OCI-LY7 (cell line): ENCODE results near the gene PRSS2. TPM values are rescaled to one million over a fixed set of nuclear protein-coding genes. Genes with fewer than 3 reads are reported as not detected.

ENCODE experiments used
- BruUV-seq: library from RNA; stranded (reverse); fragments of 400-500 nt; replicated peaks from 2 replicates; lab custom pipeline; 2021; lab: Mats Ljungman, UMichigan
- CTCF ChIA-PET: fragments of 300-600 bp; sonication (Branson Sonifier 250); formaldehyde crosslinking; loops from one replicate; lab custom pipeline; 2022; ENCODE audit warnings: antibody characterized with exemption; ENCODE audit not compliant: unreplicated experiment; lab: Charles Lee
- POLR2A ChIA-PET: fragments of 300-600 bp; sonication (Branson Sonifier 250); formaldehyde crosslinking; loops from one replicate; lab custom pipeline; 2022; ENCODE audit warnings: antibody characterized with exemption; lab: Charles Lee
- DNase-seq: peaks from one replicate; pipeline ENCODE4 v3.0.0-alpha.2; 2015; ENCODE audit warnings: low spot score
- H2AFZ ChIP-seq: fragments of 200-600 bp; sonication (generic), shearing (Covaris generic); 2 replicates; pipeline ENCODE4 v1.6.1; 2014; ENCODE audit warnings: mild to moderate bottlenecking, antibody characterized with exemption, low read length, moderate library complexity
- H3K27ac ChIP-seq: fragments of 200-600 bp; sonication (generic); 2 replicates; pipeline ENCODE4 v1.5.1; 2014; ENCODE audit warnings: mixed run types, low read depth, mild to moderate bottlenecking, moderate library complexity, low read length, inconsistent platforms; ENCODE audit not compliant: poor library complexity, severe bottlenecking
- H3K36me3 ChIP-seq: fragments of 200-600 bp; sonication (generic); 2 replicates; pipeline ENCODE4 v1.6.1; 2014; ENCODE audit warnings: mild to moderate bottlenecking, antibody characterized with exemption, low read length, moderate library complexity, mixed read lengths; ENCODE audit not compliant: insufficient read depth
- H3K4me1 ChIP-seq: fragments of 200-600 bp; sonication (generic); 2 replicates; pipeline ENCODE4 v1.5.1; 2014; ENCODE audit warnings: mild to moderate bottlenecking, low read length; ENCODE audit not compliant: insufficient read depth, poor library complexity, severe bottlenecking
- H3K4me2 ChIP-seq: fragments of 200-600 bp; sonication (generic); 2 replicates; pipeline ENCODE4 v1.6.1; 2014; ENCODE audit warnings: mild to moderate bottlenecking, low read length
- H3K4me3 ChIP-seq: fragments of 200-600 bp; sonication (generic); 2 replicates; pipeline ENCODE4 v1.5.1; 2014; ENCODE audit warnings: mild to moderate bottlenecking, low read depth, low read length; ENCODE audit not compliant: poor library complexity, severe bottlenecking
- H3K79me2 ChIP-seq: fragments of 200-600 bp; sonication (generic); 2 replicates; pipeline ENCODE4 v1.6.1; 2016; ENCODE audit warnings: low read depth, mild to moderate bottlenecking, low read length, moderate library complexity, mixed read lengths; ENCODE audit not compliant: insufficient read depth
- H3K9me2 ChIP-seq: fragments of 200-600 bp; sonication (generic); 2 replicates; pipeline ENCODE4 v1.6.1; 2016; ENCODE audit warnings: mild to moderate bottlenecking, low read length, mixed read lengths; ENCODE audit not compliant: insufficient read depth
- H3K9me3 ChIP-seq: fragments of 200-600 bp; sonication (generic); 2 replicates; pipeline ENCODE4 v1.6.1; 2014; ENCODE audit warnings: mild to moderate bottlenecking, mixed run types, low read length, mixed read lengths
- H4K20me1 ChIP-seq: fragments of 200-600 bp; sonication (generic); 2 replicates; pipeline ENCODE4 v1.6.1; 2014; ENCODE audit warnings: mild to moderate bottlenecking, antibody characterized with exemption, low read length, moderate library complexity, mixed read lengths; ENCODE audit not compliant: insufficient read depth
- CTCF ChIP-seq: fragments of 200-600 bp; sonication (generic); conservative IDR thresholded peaks from 2 replicates; pipeline ENCODE4 v1.5.1; 2014; ENCODE audit warnings: mild to moderate bottlenecking, antibody characterized with exemption, low read length, moderate library complexity, mixed read lengths
- EZH2phosphoT487 ChIP-seq: fragments of 200-600 bp; sonication (generic); IDR thresholded peaks from 2 replicates; pipeline ENCODE4 v1.6.1; 2018; ENCODE audit warnings: low read depth, borderline replicate concordance, mild to moderate bottlenecking, mixed run types, antibody characterized with exemption, low read length, moderate library complexity, mixed read lengths
- intact Hi-C: fragments of 100-400 bp; cut with micrococcal nuclease; formaldehyde crosslinking; loops from one replicate; pipeline ENCODE4 v1.10.0; 2022; ENCODE audit not compliant: unreplicated experiment
- total RNA-seq, 2 experiments: library from RNA; depleted of rRNA in 1 of 2; stranded (reverse); fragments of >200 nt in 1 of 2; shearing (Covaris generic) in 1 of 2; gene quantifications; 2 replicates each; pipeline ENCODE4 v1.2.3, GENCODE V29; 2014 to 2022

PRSS2 gene
- total RNA-seq, 2 experiments from 2014 or later: 0.60 to 1.1 TPM

- no peaks in the 10 kb centered on the region for H4K20me1 ChIP-seq
- ChIA-PET CTCF (interaction anchor here (1.1 to 6.0 kb wide), 5 partner anchors 10 to 94 kb away, joined by 3 to 90 read pairs (median 10); no protein-coding TSS in a partner anchor), POLR2A (interaction anchor here (0.6 to 15.5 kb wide), 12 partner anchors 17 to 278 kb away, joined by 3 to 666 read pairs (median 3); partner anchors contain the start of gene PRSS2)
- peaks cover 97% of the 10 kb centered on the region for H3K4me1 ChIP-seq
- H3K79me2 ChIP-seq: no peaks in the 10 kb centered on the region
- H3K36me3 ChIP-seq: peaks cover 28% of the 10 kb centered on the region
- intact Hi-C loops: loop anchor here (1.0 to 10.0 kb wide), 6 partner anchors 10 to 479 kb away; partner anchors contain the start of gene CASP2
- peak overlapping the region; percentile 100 for H3K27ac ChIP-seq
- no peak for TF ChIP-seq CTCF
- no peak for TF ChIP-seq EZH2phosphoT487
- H3K4me3 ChIP-seq: peak overlapping the region; percentile 49
- no peaks in the 10 kb centered on the region for H3K9me2 ChIP-seq
- peak overlapping the region; percentile 89 for H3K4me2 ChIP-seq
- no TSS peak for BruUV-seq
- H2AFZ ChIP-seq: no peak overlapping the region
- H3K9me3 ChIP-seq: no peaks in the 10 kb centered on the region
- peak; percentile 60 for DNase-seq
Measured at GRCh38 chr7:142807855-142808460, 37.2 kb downstream of the PRSS2 start.

- Histone ChIP-seq H3K27ac (peak overlapping the region; percentile 100), H2AFZ (no peak overlapping the region), H3K79me2 (no peaks in the 10 kb centered on the region)
Measured at GRCh38 chr7:142808461-142808801, 37.7 kb downstream of the PRSS2 start.

More at GRCh38 chr7:142808461-142808801, 37.7 kb downstream of the PRSS2 start:
- POLR2A ChIA-PET: interaction anchor here (0.6 to 15.5 kb wide), 10 partner anchors 17 to 278 kb away, joined by 3 to 666 read pairs (median 3); partner anchors contain the start of gene PRSS2
- TSS peak; percentile 99 for BruUV-seq
- Histone ChIP-seq H3K4me1 (peaks cover 97% of the 10 kb centered on the region), H3K36me3 (peaks cover 23% of the 10 kb centered on the region), H3K4me2 (peak overlapping the region; percentile 89), H4K20me1 (no peaks in the 10 kb centered on the region), H3K4me3 (peak overlapping the region; percentile 49), H3K9me2 (no peaks in the 10 kb centered on the region), H3K9me3 (no peaks in the 10 kb centered on the region)
- CTCF ChIA-PET: interaction anchor here (2.2 to 6.0 kb wide), 4 partner anchors 11 to 94 kb away, joined by 9 to 90 read pairs (median 17); no protein-coding TSS in a partner anchor
- TF ChIP-seq EZH2phosphoT487 (no peak), CTCF (no peak)
- intact Hi-C loops: loop anchor here (1.0 to 10.0 kb wide), 6 partner anchors 10 to 479 kb away; partner anchors contain the start of gene CASP2
- peak; percentile 82 for DNase-seq
